ENCODE data around the gene RLF. TPM values are rescaled to one million over a fixed set of nuclear protein-coding genes. Genes with fewer than 3 reads are reported as not detected.

RLF gene
- total and polyA plus RNA-seq, 9 of the 15 experiments (the other 6 are each of a cell fraction or from before 2014, with no cell fraction given): 3.6 to 35.0 (median 21.2) TPM

DNA sequence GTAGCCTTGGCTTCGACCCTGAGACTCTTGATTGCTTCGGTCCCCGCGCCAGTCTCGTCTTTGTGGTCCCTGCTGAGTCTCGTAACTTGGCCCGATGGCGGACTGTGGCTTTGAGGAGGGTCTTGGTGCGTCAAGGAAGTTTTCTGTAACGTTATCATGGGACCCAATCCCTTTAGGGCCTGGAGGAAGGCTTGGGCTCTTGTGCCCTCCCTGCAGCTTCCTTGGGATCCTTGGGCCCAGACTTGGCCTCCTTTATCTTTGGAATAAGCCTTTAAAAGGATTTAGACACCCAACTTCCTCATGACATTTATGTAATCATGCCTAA, 97.2 kb downstream of the RLF start (continued):
- TF ChIP-seq, protein P1, sequence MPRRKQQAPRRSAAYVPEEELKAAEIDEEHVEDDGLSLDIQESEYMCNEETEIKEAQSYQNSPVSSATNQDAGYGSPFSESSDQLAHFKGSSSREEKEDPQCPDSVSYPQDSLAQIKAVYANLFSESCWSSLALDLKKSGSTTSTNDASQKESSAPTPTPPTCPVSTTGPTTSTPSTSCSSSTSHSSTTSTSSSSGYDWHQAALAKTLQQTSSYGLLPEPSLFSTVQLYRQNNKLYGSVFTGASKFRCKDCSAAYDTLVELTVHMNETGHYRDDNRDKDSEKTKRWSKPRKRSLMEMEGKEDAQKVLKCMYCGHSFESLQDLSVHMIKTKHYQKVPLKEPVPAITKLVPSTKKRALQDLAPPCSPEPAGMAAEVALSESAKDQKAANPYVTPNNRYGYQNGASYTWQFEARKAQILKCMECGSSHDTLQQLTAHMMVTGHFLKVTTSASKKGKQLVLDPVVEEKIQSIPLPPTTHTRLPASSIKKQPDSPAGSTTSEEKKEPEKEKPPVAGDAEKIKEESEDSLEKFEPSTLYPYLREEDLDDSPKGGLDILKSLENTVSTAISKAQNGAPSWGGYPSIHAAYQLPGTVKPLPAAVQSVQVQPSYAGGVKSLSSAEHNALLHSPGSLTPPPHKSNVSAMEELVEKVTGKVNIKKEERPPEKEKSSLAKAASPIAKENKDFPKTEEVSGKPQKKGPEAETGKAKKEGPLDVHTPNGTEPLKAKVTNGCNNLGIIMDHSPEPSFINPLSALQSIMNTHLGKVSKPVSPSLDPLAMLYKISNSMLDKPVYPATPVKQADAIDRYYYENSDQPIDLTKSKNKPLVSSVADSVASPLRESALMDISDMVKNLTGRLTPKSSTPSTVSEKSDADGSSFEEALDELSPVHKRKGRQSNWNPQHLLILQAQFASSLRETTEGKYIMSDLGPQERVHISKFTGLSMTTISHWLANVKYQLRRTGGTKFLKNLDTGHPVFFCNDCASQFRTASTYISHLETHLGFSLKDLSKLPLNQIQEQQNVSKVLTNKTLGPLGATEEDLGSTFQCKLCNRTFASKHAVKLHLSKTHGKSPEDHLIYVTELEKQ (CRISPR knock-in tag; IDR thresholded peaks at IDR 0.05): no peak
- no peak for TF ChIP-seq CC2D1A (IDR thresholded peaks at IDR 0.05)
- TF ChIP-seq SMAD2 (IDR thresholded peaks at IDR 0.05; ENCODE audit: low read depth, low read length): no peak
- TF ChIP-seq SMARCA5 (IDR thresholded peaks at IDR 0.05): no peak
- TF ChIP-seq RBM22 (IDR thresholded peaks at IDR 0.05; ENCODE audit: low read depth, low read length, poor library complexity, severe bottlenecking): no peak
- TF ChIP-seq ZNF121 (CRISPR knock-in tag; conservative IDR thresholded peaks at IDR 0.05): peak; percentile 38; the same call in 1 of the 2 replicates
- TF ChIP-seq, protein P2, sequence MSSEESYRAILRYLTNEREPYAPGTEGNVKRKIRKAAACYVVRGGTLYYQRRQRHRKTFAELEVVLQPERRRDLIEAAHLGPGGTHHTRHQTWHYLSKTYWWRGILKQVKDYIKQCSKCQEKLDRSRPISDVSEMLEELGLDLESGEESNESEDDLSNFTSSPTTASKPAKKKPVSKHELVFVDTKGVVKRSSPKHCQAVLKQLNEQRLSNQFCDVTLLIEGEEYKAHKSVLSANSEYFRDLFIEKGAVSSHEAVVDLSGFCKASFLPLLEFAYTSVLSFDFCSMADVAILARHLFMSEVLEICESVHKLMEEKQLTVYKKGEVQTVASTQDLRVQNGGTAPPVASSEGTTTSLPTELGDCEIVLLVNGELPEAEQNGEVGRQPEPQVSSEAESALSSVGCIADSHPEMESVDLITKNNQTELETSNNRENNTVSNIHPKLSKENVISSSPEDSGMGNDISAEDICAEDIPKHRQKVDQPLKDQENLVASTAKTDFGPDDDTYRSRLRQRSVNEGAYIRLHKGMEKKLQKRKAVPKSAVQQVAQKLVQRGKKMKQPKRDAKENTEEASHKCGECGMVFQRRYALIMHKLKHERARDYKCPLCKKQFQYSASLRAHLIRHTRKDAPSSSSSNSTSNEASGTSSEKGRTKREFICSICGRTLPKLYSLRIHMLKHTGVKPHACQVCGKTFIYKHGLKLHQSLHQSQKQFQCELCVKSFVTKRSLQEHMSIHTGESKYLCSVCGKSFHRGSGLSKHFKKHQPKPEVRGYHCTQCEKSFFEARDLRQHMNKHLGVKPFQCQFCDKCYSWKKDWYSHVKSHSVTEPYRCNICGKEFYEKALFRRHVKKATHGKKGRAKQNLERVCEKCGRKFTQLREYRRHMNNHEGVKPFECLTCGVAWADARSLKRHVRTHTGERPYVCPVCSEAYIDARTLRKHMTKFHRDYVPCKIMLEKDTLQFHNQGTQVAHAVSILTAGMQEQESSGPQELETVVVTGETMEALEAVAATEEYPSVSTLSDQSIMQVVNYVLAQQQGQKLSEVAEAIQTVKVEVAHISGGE (CRISPR knock-in tag; IDR thresholded peaks at IDR 0.05): 0 out of 6 replicates have a peak, but pooled peaks of 1 of the 3 experiments have one; percentile 94
- no peak for TF ChIP-seq ZBTB8A (IDR thresholded peaks at IDR 0.05; ENCODE audit: partially characterized antibody)
